ENCODE data around the gene PRH1. TPM values are rescaled to one million over a fixed set of nuclear protein-coding genes. Genes with fewer than 3 reads are reported as not detected.

PRH1 gene
- polyA plus RNA-seq (4.5 to 5.5 TPM (median 4.9 TPM) in 3 replicates), polyA minus RNA-seq (3.2 to 35.3 TPM (median 15.5 TPM) in 3 replicates)
- 2.2 TPM for polyA plus RNA-seq (2011; ENCODE audit: low read depth)
- 1.9 and 2.9 TPM in 2 replicates for polyA plus RNA-seq (2011; cell fraction: cytosol; rRNA removed)
- 6.6 and 9.5 TPM in 2 replicates for polyA plus RNA-seq (2011; cell fraction: nucleus; rRNA removed)
- polyA plus RNA-seq (2012; ENCODE audit: low replicate concordance): 4.9 and 5.3 TPM in 2 replicates
- 8.8 TPM for polyA minus RNA-seq (2011; cell fraction: cytosol; rRNA and poly(A)+ RNA removed)
- polyA minus RNA-seq (2011; cell fraction: nucleus; rRNA and poly(A)+ RNA removed): 49.5 and 66.2 TPM in 2 replicates

- no peaks in the 10 kb centered on the region for H3K4me1 ChIP-seq (ENCODE audit: control insufficient read depth, extremely low read depth, insufficient read depth, low read length)
- DNase-seq (ENCODE audit: low read depth, low spot score) (no peak), FAIRE-seq (no peak)
- H3K4me3 ChIP-seq (ENCODE audit: control insufficient read depth in 2 of 3, extremely low read depth in 1 of 3, insufficient read depth in 2 of 3, low read depth in 1 of 3, low read length in 3 of 3): no peak within 1 kb of the TSS
- H3K9me3 ChIP-seq (ENCODE audit: control insufficient read depth, low read depth, low read length): no peaks in the 10 kb centered on the region
- H3K36me3 ChIP-seq (ENCODE audit: control insufficient read depth in 2 of 2, extremely low read depth in 1 of 2, insufficient read depth in 2 of 2, low read length in 2 of 2): no peaks in the 10 kb centered on the region
- H3K79me2 ChIP-seq (ENCODE audit: control insufficient read depth, insufficient read depth, low read length): no peaks in the 10 kb centered on the region
- H3K27ac ChIP-seq (ENCODE audit: control insufficient read depth, insufficient read depth, low read length): no peak within 1 kb of the TSS
- no peak within 1 kb of the TSS for H2AFZ ChIP-seq (ENCODE audit: control insufficient read depth, low read length)
- no peaks in the 10 kb centered on the region for H3K9me1 ChIP-seq (ENCODE audit: control insufficient read depth, extremely low read depth, insufficient read depth, low read length)
- no peaks in the 10 kb centered on the region for H3K27me3 ChIP-seq (ENCODE audit: control insufficient read depth, extremely low read depth, insufficient read depth, low read length)
- TF ChIP-seq CTCF (optimal IDR thresholded peaks at IDR 0.05 in 1 of 3, IDR thresholded peaks at IDR 0.05 in 1 of 3, conservative IDR thresholded peaks at IDR 0.05 in 1 of 3; ENCODE audit: extremely low read depth in 1 of 3, insufficient read depth in 2 of 3, low read length in 3 of 3): no peak
- TF ChIP-seq EZH2 (IDR thresholded peaks at IDR 0.05; ENCODE audit: low read length): no peak
- no peak within 1 kb of the TSS for H3K9ac ChIP-seq (ENCODE audit: control insufficient read depth, extremely low read depth, insufficient read depth, low read length)
- dilution Hi-C loops (cut with MboI; ENCODE audit: extremely low pct_ligation_motif_present, low sequenced_read_pairs): no loop called here
- H4K20me1 ChIP-seq (ENCODE audit: control insufficient read depth, extremely low read depth, insufficient read depth, low read length): no peaks in the 10 kb centered on the region
- no peak within 1 kb of the TSS for H3K4me2 ChIP-seq (ENCODE audit: control insufficient read depth, extremely low read depth, insufficient read depth, low read depth, low read length)
Measured at GRCh38 chr12:10884086-10884725, at the start of gene PRH1. PRH1 (minus strand) TSS chr12:10884255; CDS start chr12:10884217, 38 bp downstream.

- H3K4me1 ChIP-seq (ENCODE audit: control insufficient read depth, extremely low read depth, insufficient read depth, low read length): no peaks in the 10 kb centered on the region
- no peak within 1 kb of the TSS for H3K27ac ChIP-seq (ENCODE audit: control insufficient read depth, insufficient read depth, low read length)
- H3K4me2 ChIP-seq (ENCODE audit: control insufficient read depth, extremely low read depth, insufficient read depth, low read depth, low read length): no peak within 1 kb of the TSS
- H3K79me2 ChIP-seq (ENCODE audit: control insufficient read depth, insufficient read depth, low read length): no peaks in the 10 kb centered on the region
- DNase-seq (ENCODE audit: low read depth, low spot score) (no peak), FAIRE-seq (peak; percentile 5)
- no peaks in the 10 kb centered on the region for H3K9me3 ChIP-seq (ENCODE audit: control insufficient read depth, low read depth, low read length)
- H3K9me1 ChIP-seq (ENCODE audit: control insufficient read depth, extremely low read depth, insufficient read depth, low read length): no peaks in the 10 kb centered on the region
- dilution Hi-C loops (cut with MboI; ENCODE audit: extremely low pct_ligation_motif_present, low sequenced_read_pairs): no loop called here
- no peaks in the 10 kb centered on the region for H3K36me3 ChIP-seq (ENCODE audit: control insufficient read depth in 2 of 2, extremely low read depth in 1 of 2, insufficient read depth in 2 of 2, low read length in 2 of 2)
- no peaks in the 10 kb centered on the region for H4K20me1 ChIP-seq (ENCODE audit: control insufficient read depth, extremely low read depth, insufficient read depth, low read length)
- no peak within 1 kb of the TSS for H3K9ac ChIP-seq (ENCODE audit: control insufficient read depth, extremely low read depth, insufficient read depth, low read length)
- H3K27me3 ChIP-seq (ENCODE audit: control insufficient read depth, extremely low read depth, insufficient read depth, low read length): no peaks in the 10 kb centered on the region
- no peak for TF ChIP-seq EZH2 (IDR thresholded peaks at IDR 0.05; ENCODE audit: low read length)
- no peak within 1 kb of the TSS for H3K4me3 ChIP-seq (ENCODE audit: control insufficient read depth in 2 of 3, extremely low read depth in 1 of 3, insufficient read depth in 2 of 3, low read depth in 1 of 3, low read length in 3 of 3)
- H2AFZ ChIP-seq (ENCODE audit: control insufficient read depth, low read length): no peak within 1 kb of the TSS
Measured at GRCh38 chr12:10928746-10929286, 44.8 kb upstream of the PRH1 start, which contains the start of gene PRH2. PRH2 (plus strand) TSS chr12:10929236; CDS start chr12:10929274, 38 bp downstream.
